SKM-1 (cell line): ENCODE measurements around the gene IKBKG.
"Not testable (repeated sequence)": the region's sequence is repeated elsewhere in the genome, so short reads cannot be mapped to it uniquely, and the experiment has no call there.

Experiments used
- DNase-seq: peaks from one replicate; lab custom pipeline; 2025; ENCODE audit not compliant: unreplicated experiment; lab: John Stamatoyannopoulos, UW

Gene IKBKG

DNA sequence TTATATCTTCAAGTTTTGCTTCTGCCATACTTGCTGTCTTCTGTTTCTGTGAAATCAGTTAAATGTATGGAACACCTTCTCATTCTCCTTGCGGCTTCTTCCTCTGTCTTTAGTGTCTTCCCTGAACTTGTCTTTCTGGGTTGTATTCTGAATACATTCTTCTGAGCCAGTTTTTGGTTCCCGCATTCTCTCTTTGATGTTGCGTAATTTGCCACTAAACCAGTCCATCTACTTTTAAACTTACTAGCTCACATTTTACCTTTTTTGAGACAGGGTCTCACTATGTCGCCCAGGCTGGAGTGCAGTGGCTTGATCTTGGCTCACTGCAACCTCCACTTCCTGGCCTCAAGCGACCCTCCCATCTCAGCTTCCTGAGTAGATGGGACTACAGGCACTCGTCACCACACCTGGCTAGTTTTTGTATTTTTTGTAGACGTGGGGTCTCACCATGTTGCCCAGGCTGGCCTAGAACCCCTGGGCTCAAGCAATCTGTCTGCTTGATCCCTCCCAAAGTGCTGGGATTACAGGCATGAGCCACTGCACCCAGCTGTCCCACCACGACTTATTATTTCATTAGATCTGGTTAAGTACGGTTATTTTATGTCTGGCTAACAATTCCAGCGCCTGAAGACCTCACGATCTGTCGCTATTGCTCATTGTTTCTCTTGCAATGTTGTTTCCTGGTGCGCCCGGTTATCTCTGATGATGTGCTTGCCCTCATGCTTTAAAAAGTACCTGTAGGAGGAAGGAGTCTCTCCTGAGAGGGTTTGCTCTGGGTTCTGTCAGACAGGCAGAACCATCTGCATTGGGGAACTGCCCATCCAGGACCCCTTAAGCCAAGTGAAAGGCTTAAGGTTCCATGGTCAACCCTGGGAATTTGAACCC is 21.6 kb upstream of the IKBKG start:
- no peak for DNase-seq

- DNase-seq: peak; percentile 32
Observed at GRCh38 chrX:154526901-154527675, 20.3 kb upstream of the IKBKG start.

GRCh38 chrX:154529206-154529612 is 18.2 kb upstream of the IKBKG start:
- DNase-seq: no peak

- no peak for DNase-seq
Observed at GRCh38 chrX:154530286-154530685, 17.1 kb upstream of the IKBKG start.

- no peak for DNase-seq
Observed at GRCh38 chrX:154531626-154532025, 15.8 kb upstream of the IKBKG start.

DNA sequence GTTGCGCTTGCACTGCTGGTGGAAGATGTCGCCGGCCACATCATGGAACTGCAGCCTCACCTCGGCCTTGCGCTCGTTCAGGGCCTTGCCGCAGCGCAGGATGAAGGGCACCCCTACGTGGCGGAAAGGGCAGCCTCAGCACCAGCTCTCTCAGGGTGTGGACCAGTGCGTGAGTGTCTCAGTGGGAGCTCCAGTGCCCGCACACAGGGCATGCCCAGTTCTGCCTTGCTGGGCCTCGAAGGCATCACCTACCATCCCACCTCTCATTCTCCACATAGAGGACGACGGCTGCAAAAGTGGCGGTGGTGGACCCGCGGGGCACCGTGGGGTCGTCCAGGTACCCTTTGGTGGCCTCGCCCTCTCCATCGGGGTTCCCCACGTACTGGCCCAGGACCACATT is 14.7 kb upstream of the IKBKG start:
- DNase-seq: no peak

- peak; percentile 44 for DNase-seq
Observed at GRCh38 chrX:154534526-154535322, 12.7 kb upstream of the IKBKG start.

- DNase-seq: no peak
Observed at GRCh38 chrX:154535892-154536291, 11.5 kb upstream of the IKBKG start.

- no peak for DNase-seq
Observed at GRCh38 chrX:154539077-154539476, 8.3 kb upstream of the IKBKG start.

- DNase-seq: not testable (repeated sequence)
Observed at GRCh38 chrX:154540365-154540764, 7.1 kb upstream of the IKBKG start.

DNA sequence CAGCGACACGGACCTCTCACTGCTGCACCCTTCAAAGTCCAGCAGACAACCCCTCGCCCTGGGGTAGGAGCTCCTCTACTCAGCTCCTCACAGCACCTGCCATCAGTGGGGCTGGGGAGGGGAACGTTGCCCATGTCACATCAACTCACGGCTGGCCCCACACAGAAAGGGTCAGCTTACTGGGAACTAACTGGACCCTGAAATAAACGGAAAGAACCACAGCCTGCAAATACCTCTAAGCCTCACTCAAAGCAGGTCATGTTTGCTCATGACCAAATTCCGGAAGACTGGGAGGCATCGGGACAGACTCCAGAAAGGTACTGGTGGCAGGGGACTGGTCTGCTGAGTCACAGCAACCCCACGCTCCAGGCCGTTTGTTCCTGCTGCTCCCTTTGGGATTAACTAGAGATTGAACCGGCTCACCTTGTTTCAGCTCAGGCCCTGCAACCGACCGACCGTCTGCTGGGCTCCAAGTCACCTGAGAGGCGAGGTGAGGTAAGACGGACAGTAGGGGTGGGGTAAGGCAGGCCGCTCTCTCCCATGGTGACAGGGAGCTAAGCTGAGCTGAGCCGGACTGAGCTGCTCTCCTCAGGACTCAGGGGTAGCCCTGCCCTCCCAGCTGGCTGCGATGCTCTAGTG is 6.4 kb upstream of the IKBKG start:
- DNase-seq: no peak

- DNase-seq: no peak
Observed at GRCh38 chrX:154541589-154541895, 5.9 kb upstream of the IKBKG start.

GRCh38 chrX:154541896-154542722 is 5.3 kb upstream of the IKBKG start:
- DNase-seq: peak; percentile 34

- peak; percentile 62 for DNase-seq
Observed at GRCh38 chrX:154542723-154543424, 4.5 kb upstream of the IKBKG start.

GRCh38 chrX:154545673-154546274 is 1.6 kb upstream of the IKBKG start:
- DNase-seq: no peak

GRCh38 chrX:154546354-154547244 is 821 bp upstream of the IKBKG start, which contains the start of gene G6PD:
TSS of gene G6PD (minus strand) at chrX:154546846. CDS start at chrX:154546155, 691 bp downstream.
- DNase-seq: peak; percentile 17

GRCh38 chrX:154548028-154548316 is 552 bp downstream of the IKBKG start:
- no peak for DNase-seq

DNA sequence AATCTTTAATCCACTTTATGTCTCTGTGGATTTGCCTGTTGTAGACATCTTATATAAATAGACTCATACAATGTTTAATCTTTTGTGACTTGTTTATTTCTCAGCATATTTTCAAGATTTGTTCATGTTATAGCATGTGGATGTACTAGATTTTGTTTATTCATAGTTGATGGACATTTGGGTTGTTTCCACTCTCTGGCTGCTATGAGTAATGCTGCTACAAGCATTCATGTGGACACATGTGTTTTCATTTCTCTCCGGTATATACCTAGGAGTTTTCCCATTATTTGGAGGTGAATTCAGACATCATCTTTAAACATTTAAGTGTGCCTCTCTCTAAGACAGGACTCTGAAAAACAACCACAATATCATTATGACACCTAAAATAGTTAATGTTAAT is 2.3 kb downstream of the IKBKG start:
- no peak for DNase-seq
